ENCODE measurements around the gene ANKRD23. TPM values are rescaled to one million over a fixed set of nuclear protein-coding genes. Genes with fewer than 3 reads are reported as not detected.
A peak's percentile ranks its signal among the peaks of the same experiment; 100 is the strongest.

ANKRD23 gene
- total and polyA plus RNA-seq, 2 of the 13 experiments (the other 11 are each of a cell fraction or from before 2014, with no cell fraction given): 1.5 to 1.6 TPM

GRCh38 chr2:96868555-96869280 is 24.9 kb upstream of the ANKRD23 start (continued):
- TF ChIP-seq, protein P1, sequence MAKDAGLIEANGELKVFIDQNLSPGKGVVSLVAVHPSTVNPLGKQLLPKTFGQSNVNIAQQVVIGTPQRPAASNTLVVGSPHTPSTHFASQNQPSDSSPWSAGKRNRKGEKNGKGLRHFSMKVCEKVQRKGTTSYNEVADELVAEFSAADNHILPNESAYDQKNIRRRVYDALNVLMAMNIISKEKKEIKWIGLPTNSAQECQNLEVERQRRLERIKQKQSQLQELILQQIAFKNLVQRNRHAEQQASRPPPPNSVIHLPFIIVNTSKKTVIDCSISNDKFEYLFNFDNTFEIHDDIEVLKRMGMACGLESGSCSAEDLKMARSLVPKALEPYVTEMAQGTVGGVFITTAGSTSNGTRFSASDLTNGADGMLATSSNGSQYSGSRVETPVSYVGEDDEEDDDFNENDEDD (CRISPR knock-in tag; IDR thresholded peaks at IDR 0.05; ENCODE audit: borderline replicate concordance): no peak
- peak; percentile 28; the same call in 1 of the 2 replicates for TF ChIP-seq GMEB1 (CRISPR knock-in tag; IDR thresholded peaks at IDR 0.05; ENCODE audit: borderline replicate concordance)
- TF ChIP-seq REL (CRISPR knock-in tag; conservative IDR thresholded peaks at IDR 0.05): no peak
- TF ChIP-seq ZNF34 (CRISPR knock-in tag; IDR thresholded peaks at IDR 0.05; ENCODE audit: borderline replicate concordance): peak; percentile 96
- no peak for TF ChIP-seq NCOA5 (CRISPR knock-in tag; IDR thresholded peaks at IDR 0.05)
- TF ChIP-seq, protein P2, sequence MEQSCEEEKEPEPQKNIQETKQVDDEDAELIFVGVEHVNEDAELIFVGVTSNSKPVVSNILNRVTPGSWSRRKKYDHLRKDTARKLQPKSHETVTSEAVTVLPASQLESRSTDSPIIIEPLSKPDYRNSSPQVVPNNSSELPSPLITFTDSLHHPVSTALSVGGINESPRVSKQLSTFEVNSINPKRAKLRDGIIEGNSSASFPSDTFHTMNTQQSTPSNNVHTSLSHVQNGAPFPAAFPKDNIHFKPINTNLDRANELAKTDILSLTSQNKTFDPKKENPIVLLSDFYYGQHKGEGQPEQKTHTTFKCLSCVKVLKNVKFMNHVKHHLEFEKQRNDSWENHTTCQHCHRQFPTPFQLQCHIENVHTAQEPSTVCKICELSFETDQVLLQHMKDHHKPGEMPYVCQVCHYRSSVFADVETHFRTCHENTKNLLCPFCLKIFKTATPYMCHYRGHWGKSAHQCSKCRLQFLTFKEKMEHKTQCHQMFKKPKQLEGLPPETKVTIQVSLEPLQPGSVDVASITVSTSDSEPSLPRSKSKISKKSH (CRISPR knock-in tag; IDR thresholded peaks at IDR 0.05; ENCODE audit: borderline replicate concordance): no peak
- TF ChIP-seq ZMYM2 (CRISPR knock-in tag; IDR thresholded peaks at IDR 0.05): no peak
- TF ChIP-seq, protein P3, sequence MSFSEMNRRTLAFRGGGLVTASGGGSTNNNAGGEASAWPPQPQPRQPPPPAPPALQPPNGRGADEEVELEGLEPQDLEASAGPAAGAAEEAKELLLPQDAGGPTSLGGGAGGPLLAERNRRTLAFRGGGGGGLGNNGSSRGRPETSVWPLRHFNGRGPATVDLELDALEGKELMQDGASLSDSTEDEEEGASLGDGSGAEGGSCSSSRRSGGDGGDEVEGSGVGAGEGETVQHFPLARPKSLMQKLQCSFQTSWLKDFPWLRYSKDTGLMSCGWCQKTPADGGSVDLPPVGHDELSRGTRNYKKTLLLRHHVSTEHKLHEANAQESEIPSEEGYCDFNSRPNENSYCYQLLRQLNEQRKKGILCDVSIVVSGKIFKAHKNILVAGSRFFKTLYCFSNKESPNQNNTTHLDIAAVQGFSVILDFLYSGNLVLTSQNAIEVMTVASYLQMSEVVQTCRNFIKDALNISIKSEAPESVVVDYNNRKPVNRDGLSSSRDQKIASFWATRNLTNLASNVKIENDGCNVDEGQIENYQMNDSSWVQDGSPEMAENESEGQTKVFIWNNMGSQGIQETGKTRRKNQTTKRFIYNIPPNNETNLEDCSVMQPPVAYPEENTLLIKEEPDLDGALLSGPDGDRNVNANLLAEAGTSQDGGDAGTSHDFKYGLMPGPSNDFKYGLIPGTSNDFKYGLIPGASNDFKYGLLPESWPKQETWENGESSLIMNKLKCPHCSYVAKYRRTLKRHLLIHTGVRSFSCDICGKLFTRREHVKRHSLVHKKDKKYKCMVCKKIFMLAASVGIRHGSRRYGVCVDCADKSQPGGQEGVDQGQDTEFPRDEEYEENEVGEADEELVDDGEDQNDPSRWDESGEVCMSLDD (CRISPR knock-in tag; IDR thresholded peaks at IDR 0.05; ENCODE audit: borderline replicate concordance): peak; percentile 98
- 0 out of 2 replicates have a peak, but pooled peaks have one; percentile 79 for TF ChIP-seq PAX8 (CRISPR knock-in tag; IDR thresholded peaks at IDR 0.05; ENCODE audit: borderline replicate concordance)
- TF ChIP-seq ELF1 (CRISPR knock-in tag; IDR thresholded peaks at IDR 0.05): peak; percentile 80
- no peak for TF ChIP-seq CERS6 (CRISPR knock-in tag; IDR thresholded peaks at IDR 0.05)
- peak; percentile 93; the same call in 1 of the 2 replicates for TF ChIP-seq ZNF605 (CRISPR knock-in tag; IDR thresholded peaks at IDR 0.05)
- TF ChIP-seq, protein P4, sequence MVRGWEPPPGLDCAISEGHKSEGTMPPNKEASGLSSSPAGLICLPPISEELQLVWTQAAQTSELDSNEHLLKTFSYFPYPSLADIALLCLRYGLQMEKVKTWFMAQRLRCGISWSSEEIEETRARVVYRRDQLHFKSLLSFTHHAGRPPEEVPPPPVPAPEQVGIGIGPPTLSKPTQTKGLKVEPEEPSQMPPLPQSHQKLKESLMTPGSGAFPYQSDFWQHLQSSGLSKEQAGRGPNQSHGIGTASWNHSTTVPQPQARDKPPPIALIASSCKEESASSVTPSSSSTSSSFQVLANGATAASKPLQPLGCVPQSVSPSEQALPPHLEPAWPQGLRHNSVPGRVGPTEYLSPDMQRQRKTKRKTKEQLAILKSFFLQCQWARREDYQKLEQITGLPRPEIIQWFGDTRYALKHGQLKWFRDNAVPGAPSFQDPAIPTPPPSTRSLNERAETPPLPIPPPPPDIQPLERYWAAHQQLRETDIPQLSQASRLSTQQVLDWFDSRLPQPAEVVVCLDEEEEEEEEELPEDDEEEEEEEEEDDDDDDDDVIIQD (CRISPR knock-in tag; IDR thresholded peaks at IDR 0.05; ENCODE audit: low read depth): 0 out of 2 replicates have a peak, but pooled peaks have one; percentile 25
- TF ChIP-seq HMG20A (CRISPR knock-in tag; IDR thresholded peaks at IDR 0.05; ENCODE audit: borderline replicate concordance): peak; percentile 13; the same call in 1 of the 2 replicates

Data from HepG2 (cell line).